HL-60 (cell line): ENCODE results near the gene MCM3AP.
A peak's percentile ranks its signal among the peaks of the same experiment; 100 is the strongest.

Experiments
- DNase-seq, 2 experiments: peaks; one replicate each; pipeline ENCODE4 v3.0.0-alpha.2; 2010 to 2020; ENCODE audit warnings: low read depth in 1 of 2, low spot score in 1 of 2
- H3K27ac ChIP-seq: fragments of 250-450 bp; sonication (Bioruptor Pico); replicated peaks from 2 replicates; pipeline ENCODE4 v1.5.1; 2020; ENCODE audit warnings: mild to moderate bottlenecking, moderate library complexity
- H3K27me3 ChIP-seq: fragments of 250-450 bp; sonication (Bioruptor Pico); 2 replicates; pipeline ENCODE4 v1.5.1; 2021; ENCODE audit warnings: mild to moderate bottlenecking, moderate library complexity; ENCODE audit not compliant: insufficient read depth, poor library complexity, severe bottlenecking
- H3K4me3 ChIP-seq: replicated peaks from 2 replicates; pipeline ENCODE4 v1.5.1; 2011; ENCODE audit warnings: mild to moderate bottlenecking, control low read depth, low read length; ENCODE audit not compliant: insufficient read depth
- CTCF ChIP-seq: IDR thresholded peaks from one replicate; pipeline ENCODE4 v1.5.1; 2011; ENCODE audit warnings: low read length, control low read depth, inconsistent platforms; ENCODE audit not compliant: insufficient read depth
- GABPA ChIP-seq: IDR thresholded peaks from 2 replicates; pipeline ENCODE4 v1.6.1; 2012; ENCODE audit warnings: low read depth
- POLR2AphosphoS5 ChIP-seq: IDR thresholded peaks from 2 replicates; pipeline ENCODE4 v1.6.1; 2012; ENCODE audit warnings: low read depth
- REST ChIP-seq: IDR thresholded peaks from 2 replicates; pipeline ENCODE4 v1.6.1; 2012; ENCODE audit warnings: low read depth; ENCODE audit not compliant: insufficient replicate concordance
- SPI1 ChIP-seq: IDR thresholded peaks from 2 replicates; pipeline ENCODE4 v1.6.1; 2012; ENCODE audit warnings: low read depth, mild to moderate bottlenecking, borderline replicate concordance

The MCM3AP gene

DNA sequence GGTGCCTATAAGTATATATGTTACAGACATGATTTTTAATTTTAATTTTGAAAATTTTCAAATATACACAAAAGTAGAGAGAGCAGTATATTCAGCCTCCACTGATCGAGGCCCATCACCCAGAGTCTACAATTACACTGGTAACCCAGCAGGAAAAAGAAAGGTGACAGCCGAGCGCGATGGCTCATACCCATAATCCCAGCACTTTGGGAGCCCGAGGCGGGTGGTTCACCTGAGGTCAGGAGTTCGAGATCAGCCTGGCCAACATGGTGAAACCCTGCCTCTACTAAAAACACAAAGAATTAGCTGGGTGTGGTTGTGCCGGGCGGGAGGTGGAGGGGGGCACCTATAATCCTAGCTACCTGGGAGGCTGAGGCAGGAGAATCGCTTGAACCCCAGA is 2.1 kb upstream of the MCM3AP start:
- Histone ChIP-seq H3K27ac (no peak overlapping the region), H3K4me3 (no peak overlapping the region), H3K27me3 (no peaks in the 10 kb centered on the region)
- TF ChIP-seq CTCF (no peak), POLR2AphosphoS5 (no peak), SPI1 (no peak), REST (no peak), GABPA (no peak)
- no peak for DNase-seq

GRCh38 chr21:46286648-46287002 is 1.2 kb upstream of the MCM3AP start:
- no peak for TF ChIP-seq SPI1
- no peak for TF ChIP-seq CTCF
- no peak for TF ChIP-seq GABPA
- no peak for TF ChIP-seq REST
- TF ChIP-seq POLR2AphosphoS5: no peak
- H3K27ac ChIP-seq: peak overlapping the region; percentile 88
- DNase-seq: no peak
- no peaks in the 10 kb centered on the region for H3K27me3 ChIP-seq
- peak overlapping the region; percentile 76 for H3K4me3 ChIP-seq

DNA sequence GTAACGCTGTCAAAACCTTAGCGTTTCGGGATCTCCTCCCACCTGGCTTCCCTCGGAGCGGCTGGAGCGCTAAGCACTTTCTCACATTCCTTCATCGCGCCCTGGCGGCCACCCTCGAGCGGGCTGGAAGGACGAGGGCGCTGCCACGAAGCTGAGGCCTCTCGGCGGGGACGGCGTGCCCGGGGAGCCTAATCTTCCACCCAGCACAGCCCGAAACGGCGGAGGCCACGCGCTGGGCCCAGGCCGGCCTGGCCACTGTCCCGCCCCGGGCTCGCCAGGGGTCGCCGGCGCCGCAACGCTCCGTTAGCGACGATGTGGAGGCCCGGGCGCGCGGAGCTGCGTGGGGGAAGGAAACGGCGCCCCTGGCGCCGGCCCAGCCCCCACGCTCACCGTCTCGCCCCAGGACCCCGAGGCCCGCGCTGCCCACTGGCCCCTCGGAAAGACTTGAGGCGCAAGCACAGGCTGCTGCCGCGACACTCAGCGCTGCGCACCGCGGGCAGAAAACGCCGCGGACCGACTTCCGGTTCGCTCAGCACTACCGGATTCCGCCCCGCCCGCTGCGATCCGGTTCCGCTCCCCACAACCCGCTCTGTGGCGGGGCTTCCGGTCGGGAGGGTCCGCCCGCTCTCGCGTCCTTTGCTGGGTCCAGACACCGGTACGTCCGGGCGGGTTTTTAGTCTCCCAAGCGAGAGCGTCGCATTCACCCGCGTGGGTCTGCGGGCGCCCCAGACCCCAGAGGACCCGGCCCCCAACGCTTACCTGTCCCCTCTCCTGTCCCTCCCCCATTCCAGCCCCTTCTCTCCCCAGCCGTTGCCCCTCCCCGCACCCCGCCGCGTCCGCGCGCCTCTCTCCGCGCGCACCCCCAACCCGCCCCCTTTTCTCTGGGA is 593 bp upstream of the MCM3AP start, which contains the start of gene YBEY:
Gene YBEY, plus strand, starts transcription at position 582 of the 887 bp plus-strand sequence. CDS start 572 bp downstream, outside the sequence.
- no peaks in the 10 kb centered on the region for H3K27me3 ChIP-seq
- peak; percentile 81 to 86 for DNase-seq
- TF ChIP-seq SPI1 (peak; percentile 19; the same call in 1 of the 2 replicates), REST (no peak), POLR2AphosphoS5 (0 out of 2 replicates have a peak, but pooled peaks have one; percentile 50), CTCF (no peak), GABPA (peak; percentile 96)
- peak within 1 kb of the TSS; percentile 76 for H3K4me3 ChIP-seq
- H3K27ac ChIP-seq: peak within 1 kb of the TSS; percentile 88
